GM12878 (cell line): ENCODE results near the gene RRP15. TPM values are rescaled to one million over a fixed set of nuclear protein-coding genes. Genes with fewer than 3 reads are reported as not detected.

Experiments used
- BMI1 ChIP-seq: fragments of 450-650 bp; IDR thresholded peaks from 2 replicates; pipeline ENCODE4 v1.6.1; 2016; ENCODE audit warnings: mild to moderate bottlenecking, moderate library complexity, borderline replicate concordance
- CBFB ChIP-seq: IDR thresholded peaks from 2 replicates; pipeline ENCODE4 v1.6.1; 2016; ENCODE audit warnings: antibody characterized with exemption, low read depth
- E2F8 ChIP-seq: fragments of 450-650 bp; IDR thresholded peaks from 2 replicates; pipeline ENCODE4 v1.6.1; 2018; ENCODE audit warnings: mild to moderate bottlenecking, low read depth, moderate library complexity; ENCODE audit not compliant: partially characterized antibody
- ESRRA ChIP-seq: IDR thresholded peaks from 2 replicates; pipeline ENCODE4 v1.6.1; 2012; ENCODE audit warnings: mild to moderate bottlenecking, low read length, improper control_type of control experiment
- NBN ChIP-seq: fragments of 450-650 bp; IDR thresholded peaks from 2 replicates; pipeline ENCODE4 v1.6.1; 2016
- NR2F1 ChIP-seq: fragments of 450-650 bp; conservative IDR thresholded peaks from 2 replicates; pipeline ENCODE4 v1.6.1; 2017; ENCODE audit warnings: mild to moderate bottlenecking
- RAD51 ChIP-seq: fragments of 450-650 bp; IDR thresholded peaks from 2 replicates; pipeline ENCODE4 v1.6.1; 2016; ENCODE audit warnings: moderate library complexity, mild to moderate bottlenecking, inconsistent platforms
- SIX5 ChIP-seq: IDR thresholded peaks from 2 replicates; pipeline ENCODE4 v1.6.1; 2011; ENCODE audit warnings: mild to moderate bottlenecking, low read depth, low read length, moderate library complexity; ENCODE audit not compliant: severe bottlenecking
- SKIL ChIP-seq: fragments of 450-650 bp; IDR thresholded peaks from 2 replicates; pipeline ENCODE4 v1.6.1; 2017; ENCODE audit warnings: mild to moderate bottlenecking, low read depth, inconsistent platforms; ENCODE audit not compliant: poor library complexity, severe bottlenecking
- SRF ChIP-seq, 2 experiments: IDR thresholded peaks; 2 replicates each; pipeline ENCODE4 v1.6.1; 2011; ENCODE audit warnings: low read depth in 2 of 2, low read length in 2 of 2, mild to moderate bottlenecking in 1 of 2, moderate library complexity in 1 of 2
- TAF1 ChIP-seq: IDR thresholded peaks from 2 replicates; pipeline ENCODE4 v1.6.1; 2011; ENCODE audit warnings: mild to moderate bottlenecking, low read depth, low read length, borderline replicate concordance
- polyA plus RNA-seq, 11 experiments: library from polyadenylated mRNA; depleted of rRNA in 4 of 11; unstranded in 6 of 11; stranded (reverse) in 5 of 11; fragments of >200 nt; fragmentation: Nextera tagmentation in 4 of 11; fragmentation: Illumina TruSeq in 1 of 11; extraction: Ambion mirVana in 4 of 11; extraction: Trizol in 1 of 11; gene quantifications; 1 replicate in 1 of 11; 2 replicates in 10 of 11; pipeline versions ENCODE4 v1.2.1 to v1.2.3, GENCODE V29; 2011 to 2016; ENCODE audit warnings: inconsistent platforms in 2 of 11, missing spikeins in 2 of 11, low read depth in 1 of 11
- total RNA-seq, 4 experiments: library from RNA; depleted of rRNA in 3 of 4; stranded (reverse); fragments of >200 nt in 3 of 4; fragmentation: Illumina TruSeq in 1 of 4; extraction: Trizol in 1 of 4; gene quantifications; 2 replicates each; pipeline versions ENCODE4 v1.2.1 to v1.2.3, GENCODE V29; 2013 to 2021
- TF ChIP-seq, protein P1 (sequence below): fragments of 450-650 bp; formaldehyde crosslinking; IDR thresholded peaks from 2 replicates; pipeline ENCODE4 v1.4.0; 2022; ENCODE audit warnings: mild to moderate bottlenecking, moderate library complexity
- TF ChIP-seq, protein P2 (sequence below): fragments of 450-650 bp; IDR thresholded peaks from 2 replicates; pipeline ENCODE4 v1.6.1; 2017; ENCODE audit warnings: antibody characterized with exemption, mild to moderate bottlenecking, moderate library complexity
- TF ChIP-seq, protein P3 (sequence below), 3 experiments: IDR thresholded peaks in 2 of 3; conservative IDR thresholded peaks in 1 of 3; 2 replicates each; pipeline ENCODE4 v1.5.1; 2011; ENCODE audit warnings: low read depth in 3 of 3, low read length in 3 of 3, mild to moderate bottlenecking in 3 of 3, control low read depth in 2 of 3, moderate library complexity in 2 of 3, inconsistent platforms in 1 of 3, mixed read lengths in 1 of 3; ENCODE audit not compliant: control insufficient read depth in 2 of 3, insufficient read depth in 1 of 3; ENCODE audit errors: extremely low read depth in 1 of 3

RRP15 gene
- total and polyA plus RNA-seq, 10 of the 15 experiments (the other 5 are each of a cell fraction or from before 2014, with no cell fraction given), result 5.6 to 37.8 (median 19.1) TPM

- TF ChIP-seq SKIL (peak; percentile 69), SRF (IDR thresholded peaks at IDR 0.05; ENCODE audit: low read depth in 2 of 2, low read length in 2 of 2) (peak in 1 of 2 experiments; percentile 91; a peak in 2 of 4 replicates), SIX5 (peak; percentile 71), BMI1 (no peak), ESRRA (no peak; the same call in 1 of the 2 replicates), E2F8 (peak; percentile 89), TAF1 (peak; percentile 98), CBFB (peak; percentile 68), NBN (peak; percentile 93), RAD51 (peak; percentile 72; the same call in 1 of the 2 replicates), NR2F1 (peak; percentile 11; the same call in 1 of the 2 replicates)
- TF ChIP-seq, protein P1, sequence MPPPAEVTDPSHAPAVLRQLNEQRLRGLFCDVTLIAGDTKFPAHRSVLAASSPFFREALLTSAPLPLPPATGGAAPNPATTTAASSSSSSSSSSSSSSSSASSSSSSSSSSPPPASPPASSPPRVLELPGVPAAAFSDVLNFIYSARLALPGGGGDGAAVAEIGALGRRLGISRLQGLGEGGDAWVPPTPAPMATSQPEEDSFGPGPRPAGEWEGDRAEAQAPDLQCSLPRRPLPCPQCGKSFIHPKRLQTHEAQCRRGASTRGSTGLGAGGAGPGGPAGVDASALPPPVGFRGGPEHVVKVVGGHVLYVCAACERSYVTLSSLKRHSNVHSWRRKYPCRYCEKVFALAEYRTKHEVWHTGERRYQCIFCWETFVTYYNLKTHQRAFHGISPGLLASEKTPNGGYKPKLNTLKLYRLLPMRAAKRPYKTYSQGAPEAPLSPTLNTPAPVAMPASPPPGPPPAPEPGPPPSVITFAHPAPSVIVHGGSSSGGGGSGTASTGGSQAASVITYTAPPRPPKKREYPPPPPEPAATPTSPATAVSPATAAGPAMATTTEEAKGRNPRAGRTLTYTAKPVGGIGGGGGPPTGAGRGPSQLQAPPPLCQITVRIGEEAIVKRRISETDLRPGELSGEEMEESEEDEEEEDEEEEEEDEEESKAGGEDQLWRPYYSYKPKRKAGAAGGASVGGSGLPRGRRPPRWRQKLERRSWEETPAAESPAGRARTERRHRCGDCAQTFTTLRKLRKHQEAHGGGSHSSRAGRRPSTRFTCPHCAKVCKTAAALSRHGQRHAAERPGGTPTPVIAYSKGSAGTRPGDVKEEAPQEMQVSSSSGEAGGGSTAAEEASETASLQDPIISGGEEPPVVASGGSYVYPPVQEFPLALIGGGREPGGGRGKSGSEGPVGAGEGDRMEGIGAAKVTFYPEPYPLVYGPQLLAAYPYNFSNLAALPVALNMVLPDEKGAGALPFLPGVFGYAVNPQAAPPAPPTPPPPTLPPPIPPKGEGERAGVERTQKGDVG (CRISPR knock-in tag), result no peak
- TF ChIP-seq, protein P2, sequence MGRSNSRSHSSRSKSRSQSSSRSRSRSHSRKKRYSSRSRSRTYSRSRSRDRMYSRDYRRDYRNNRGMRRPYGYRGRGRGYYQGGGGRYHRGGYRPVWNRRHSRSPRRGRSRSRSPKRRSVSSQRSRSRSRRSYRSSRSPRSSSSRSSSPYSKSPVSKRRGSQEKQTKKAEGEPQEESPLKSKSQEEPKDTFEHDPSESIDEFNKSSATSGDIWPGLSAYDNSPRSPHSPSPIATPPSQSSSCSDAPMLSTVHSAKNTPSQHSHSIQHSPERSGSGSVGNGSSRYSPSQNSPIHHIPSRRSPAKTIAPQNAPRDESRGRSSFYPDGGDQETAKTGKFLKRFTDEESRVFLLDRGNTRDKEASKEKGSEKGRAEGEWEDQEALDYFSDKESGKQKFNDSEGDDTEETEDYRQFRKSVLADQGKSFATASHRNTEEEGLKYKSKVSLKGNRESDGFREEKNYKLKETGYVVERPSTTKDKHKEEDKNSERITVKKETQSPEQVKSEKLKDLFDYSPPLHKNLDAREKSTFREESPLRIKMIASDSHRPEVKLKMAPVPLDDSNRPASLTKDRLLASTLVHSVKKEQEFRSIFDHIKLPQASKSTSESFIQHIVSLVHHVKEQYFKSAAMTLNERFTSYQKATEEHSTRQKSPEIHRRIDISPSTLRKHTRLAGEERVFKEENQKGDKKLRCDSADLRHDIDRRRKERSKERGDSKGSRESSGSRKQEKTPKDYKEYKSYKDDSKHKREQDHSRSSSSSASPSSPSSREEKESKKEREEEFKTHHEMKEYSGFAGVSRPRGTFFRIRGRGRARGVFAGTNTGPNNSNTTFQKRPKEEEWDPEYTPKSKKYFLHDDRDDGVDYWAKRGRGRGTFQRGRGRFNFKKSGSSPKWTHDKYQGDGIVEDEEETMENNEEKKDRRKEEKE, result no peak
- TF ChIP-seq, protein P3, sequence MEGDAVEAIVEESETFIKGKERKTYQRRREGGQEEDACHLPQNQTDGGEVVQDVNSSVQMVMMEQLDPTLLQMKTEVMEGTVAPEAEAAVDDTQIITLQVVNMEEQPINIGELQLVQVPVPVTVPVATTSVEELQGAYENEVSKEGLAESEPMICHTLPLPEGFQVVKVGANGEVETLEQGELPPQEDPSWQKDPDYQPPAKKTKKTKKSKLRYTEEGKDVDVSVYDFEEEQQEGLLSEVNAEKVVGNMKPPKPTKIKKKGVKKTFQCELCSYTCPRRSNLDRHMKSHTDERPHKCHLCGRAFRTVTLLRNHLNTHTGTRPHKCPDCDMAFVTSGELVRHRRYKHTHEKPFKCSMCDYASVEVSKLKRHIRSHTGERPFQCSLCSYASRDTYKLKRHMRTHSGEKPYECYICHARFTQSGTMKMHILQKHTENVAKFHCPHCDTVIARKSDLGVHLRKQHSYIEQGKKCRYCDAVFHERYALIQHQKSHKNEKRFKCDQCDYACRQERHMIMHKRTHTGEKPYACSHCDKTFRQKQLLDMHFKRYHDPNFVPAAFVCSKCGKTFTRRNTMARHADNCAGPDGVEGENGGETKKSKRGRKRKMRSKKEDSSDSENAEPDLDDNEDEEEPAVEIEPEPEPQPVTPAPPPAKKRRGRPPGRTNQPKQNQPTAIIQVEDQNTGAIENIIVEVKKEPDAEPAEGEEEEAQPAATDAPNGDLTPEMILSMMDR (IDR thresholded peaks at IDR 0.05 in 2 of 3, conservative IDR thresholded peaks at IDR 0.05 in 1 of 3; ENCODE audit: control insufficient read depth in 2 of 3, extremely low read depth in 1 of 3, insufficient read depth in 1 of 3, low read depth in 3 of 3, low read length in 3 of 3), result no peak
Measured at GRCh38 chr1:218284917-218285635, at the start of gene RRP15 (continued).
